ENCODE measurements around the gene P3H1.
A peak's percentile ranks its signal among the peaks of the same experiment; 100 is the strongest.

DNA sequence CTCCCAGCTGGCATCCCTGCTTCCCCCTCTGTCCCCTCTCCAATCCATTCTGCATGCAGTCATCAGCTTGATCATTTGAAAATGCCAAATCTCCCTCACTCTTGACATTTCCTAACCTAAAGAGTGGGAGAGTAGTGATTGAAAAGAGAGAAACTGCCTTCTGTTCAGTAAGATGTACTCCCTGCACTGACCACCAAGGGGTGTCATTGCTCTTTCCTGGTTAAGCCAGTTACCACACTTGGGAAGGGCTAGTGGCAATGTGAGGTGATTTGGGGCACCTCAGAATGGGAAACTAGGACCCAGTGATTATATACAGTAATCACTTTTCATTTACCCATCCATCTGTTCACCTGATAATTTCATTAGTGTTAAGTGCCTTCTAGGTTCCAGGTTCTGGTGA lies 11.0 kb upstream of the P3H1 start:
- TF ChIP-seq, protein P1, sequence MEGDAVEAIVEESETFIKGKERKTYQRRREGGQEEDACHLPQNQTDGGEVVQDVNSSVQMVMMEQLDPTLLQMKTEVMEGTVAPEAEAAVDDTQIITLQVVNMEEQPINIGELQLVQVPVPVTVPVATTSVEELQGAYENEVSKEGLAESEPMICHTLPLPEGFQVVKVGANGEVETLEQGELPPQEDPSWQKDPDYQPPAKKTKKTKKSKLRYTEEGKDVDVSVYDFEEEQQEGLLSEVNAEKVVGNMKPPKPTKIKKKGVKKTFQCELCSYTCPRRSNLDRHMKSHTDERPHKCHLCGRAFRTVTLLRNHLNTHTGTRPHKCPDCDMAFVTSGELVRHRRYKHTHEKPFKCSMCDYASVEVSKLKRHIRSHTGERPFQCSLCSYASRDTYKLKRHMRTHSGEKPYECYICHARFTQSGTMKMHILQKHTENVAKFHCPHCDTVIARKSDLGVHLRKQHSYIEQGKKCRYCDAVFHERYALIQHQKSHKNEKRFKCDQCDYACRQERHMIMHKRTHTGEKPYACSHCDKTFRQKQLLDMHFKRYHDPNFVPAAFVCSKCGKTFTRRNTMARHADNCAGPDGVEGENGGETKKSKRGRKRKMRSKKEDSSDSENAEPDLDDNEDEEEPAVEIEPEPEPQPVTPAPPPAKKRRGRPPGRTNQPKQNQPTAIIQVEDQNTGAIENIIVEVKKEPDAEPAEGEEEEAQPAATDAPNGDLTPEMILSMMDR (IDR thresholded peaks at IDR 0.05) = peak; percentile 77
- TF ChIP-seq POLR2AphosphoS5 (IDR thresholded peaks at IDR 0.05; ENCODE audit: low read depth, low read length) (no peak), SIN3A (IDR thresholded peaks at IDR 0.05; ENCODE audit: borderline replicate concordance, insufficient read depth, low read depth, low read length) (no peak), TCF7L2 (IDR thresholded peaks at IDR 0.05; ENCODE audit: low read depth, low read length) (no peak)
- TF ChIP-seq, protein P2, sequence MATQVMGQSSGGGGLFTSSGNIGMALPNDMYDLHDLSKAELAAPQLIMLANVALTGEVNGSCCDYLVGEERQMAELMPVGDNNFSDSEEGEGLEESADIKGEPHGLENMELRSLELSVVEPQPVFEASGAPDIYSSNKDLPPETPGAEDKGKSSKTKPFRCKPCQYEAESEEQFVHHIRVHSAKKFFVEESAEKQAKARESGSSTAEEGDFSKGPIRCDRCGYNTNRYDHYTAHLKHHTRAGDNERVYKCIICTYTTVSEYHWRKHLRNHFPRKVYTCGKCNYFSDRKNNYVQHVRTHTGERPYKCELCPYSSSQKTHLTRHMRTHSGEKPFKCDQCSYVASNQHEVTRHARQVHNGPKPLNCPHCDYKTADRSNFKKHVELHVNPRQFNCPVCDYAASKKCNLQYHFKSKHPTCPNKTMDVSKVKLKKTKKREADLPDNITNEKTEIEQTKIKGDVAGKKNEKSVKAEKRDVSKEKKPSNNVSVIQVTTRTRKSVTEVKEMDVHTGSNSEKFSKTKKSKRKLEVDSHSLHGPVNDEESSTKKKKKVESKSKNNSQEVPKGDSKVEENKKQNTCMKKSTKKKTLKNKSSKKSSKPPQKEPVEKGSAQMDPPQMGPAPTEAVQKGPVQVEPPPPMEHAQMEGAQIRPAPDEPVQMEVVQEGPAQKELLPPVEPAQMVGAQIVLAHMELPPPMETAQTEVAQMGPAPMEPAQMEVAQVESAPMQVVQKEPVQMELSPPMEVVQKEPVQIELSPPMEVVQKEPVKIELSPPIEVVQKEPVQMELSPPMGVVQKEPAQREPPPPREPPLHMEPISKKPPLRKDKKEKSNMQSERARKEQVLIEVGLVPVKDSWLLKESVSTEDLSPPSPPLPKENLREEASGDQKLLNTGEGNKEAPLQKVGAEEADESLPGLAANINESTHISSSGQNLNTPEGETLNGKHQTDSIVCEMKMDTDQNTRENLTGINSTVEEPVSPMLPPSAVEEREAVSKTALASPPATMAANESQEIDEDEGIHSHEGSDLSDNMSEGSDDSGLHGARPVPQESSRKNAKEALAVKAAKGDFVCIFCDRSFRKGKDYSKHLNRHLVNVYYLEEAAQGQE (IDR thresholded peaks at IDR 0.05; ENCODE audit: insufficient read depth in 1 of 2, low read depth in 2 of 2, low read length in 1 of 2) = no peak
